B cell (primary cell): ENCODE data around the gene PGLYRP1. TPM values are rescaled to one million over a fixed set of nuclear protein-coding genes. Genes with fewer than 3 reads are reported as not detected.

Experiments
- ATAC-seq: fragments of 200-7000 bp; cut with Tn5 transposase; one replicate; pipeline ENCODE4 v1.10.0; 2021; ENCODE audit warnings: low read depth, mild to moderate bottlenecking, moderate number of reproducible peaks, moderate library complexity
- CTCF ChIA-PET: fragments of 350-600 bp; sonication (Branson Sonifier 250); formaldehyde crosslinking; loops from one replicate; lab custom pipeline; 2021; ENCODE audit warnings: antibody characterized with exemption, inconsistent platforms; lab: Charles Lee
- POLR2A ChIA-PET: fragments of 350-600 bp; sonication (Branson Sonifier 250); formaldehyde crosslinking; loops from one replicate; lab custom pipeline; 2021; ENCODE audit warnings: antibody characterized with exemption; lab: Charles Lee
- DNase-seq: peaks from one replicate; pipeline ENCODE4 v3.0.0; 2013
- H2AFZ ChIP-seq: 2 replicates; pipeline ENCODE4 v1.6.1; 2012; ENCODE audit warnings: mild to moderate bottlenecking, low read depth, low read length; ENCODE audit not compliant: insufficient read depth, poor library complexity, severe bottlenecking
- H3K27ac ChIP-seq, 2 donors: 1 replicate in 1 of 2; 2 replicates in 1 of 2; pipeline ENCODE4 v1.5.1; 2012 to 2013; ENCODE audit warnings: low read length in 2 of 2, mild to moderate bottlenecking in 2 of 2, moderate library complexity in 1 of 2
- H3K27me3 ChIP-seq, 4 experiments: fragments of 200-600 bp in 1 of 4; sonication (generic) in 1 of 4; replicated peaks in 1 of 4; 1 replicate in 2 of 4; 2 replicates in 2 of 4; pipeline versions ENCODE4 v1.6.1 to v1.7.0; 2013 to 2016; ENCODE audit warnings: low read length in 3 of 4, mild to moderate bottlenecking in 2 of 4, mixed read lengths in 1 of 4, moderate library complexity in 1 of 4; ENCODE audit not compliant: insufficient read depth in 4 of 4, control insufficient read depth in 3 of 4; ENCODE audit errors: control extremely low read depth in 1 of 4
- H3K36me3 ChIP-seq, 2 experiments: replicated peaks in 1 of 2; 1 replicate in 1 of 2; 2 replicates in 1 of 2; pipeline versions ENCODE4 v1.6.1 to v1.7.1; 2013; ENCODE audit warnings: low read length in 1 of 2; ENCODE audit not compliant: insufficient read depth in 2 of 2, control insufficient read depth in 1 of 2; ENCODE audit errors: control extremely low read depth in 1 of 2, extremely low read depth in 1 of 2
- H3K4me1 ChIP-seq, 2 donors: fragments of 200-600 bp in 1 of 2; sonication (generic) in 1 of 2; 1 replicate in 1 of 2; 2 replicates in 1 of 2; pipeline versions ENCODE4 v1.5.1 to v1.6.1; 2013 to 2017; ENCODE audit warnings: low read length in 2 of 2; ENCODE audit not compliant: control insufficient read depth in 2 of 2, insufficient read depth in 2 of 2
- H3K4me2 ChIP-seq: replicated peaks from 2 replicates; pipeline ENCODE3; 2012; ENCODE audit warnings: mild to moderate bottlenecking, low read depth, low read length; ENCODE audit not compliant: poor library complexity, severe bottlenecking
- H3K4me3 ChIP-seq, 5 experiments: fragments of 200-600 bp in 1 of 5; sonication (generic) in 1 of 5; 1 replicate in 3 of 5; 2 replicates in 2 of 5; pipeline versions ENCODE4 v1.5.1 to v1.7.0; 2011 to 2016; ENCODE audit warnings: low read length in 4 of 5, mild to moderate bottlenecking in 4 of 5, low read depth in 2 of 5, control low read depth in 1 of 5, moderate library complexity in 1 of 5; ENCODE audit not compliant: insufficient read depth in 1 of 5; ENCODE audit errors: control extremely low read depth in 1 of 5, extremely low read depth in 1 of 5
- H3K79me2 ChIP-seq: fragments of 200-600 bp; sonication (generic); one replicate; pipeline ENCODE4 v1.6.0; 2016; ENCODE audit warnings: low read length; ENCODE audit not compliant: control insufficient read depth, insufficient read depth
- H3K9ac ChIP-seq: fragments of 200-600 bp; sonication (generic); 2 replicates; pipeline ENCODE4 v1.6.1; 2017; ENCODE audit warnings: mild to moderate bottlenecking, low read length, moderate library complexity
- H3K9me3 ChIP-seq, 3 donors: one replicate each; pipeline versions ENCODE4 v1.6.1 to v1.7.1; 2013; ENCODE audit warnings: low read length in 2 of 3; ENCODE audit not compliant: control insufficient read depth in 2 of 3, insufficient read depth in 1 of 3; ENCODE audit errors: control extremely low read depth in 1 of 3
- H4K20me1 ChIP-seq: 2 replicates; pipeline ENCODE4 v1.6.0; 2012; ENCODE audit warnings: mild to moderate bottlenecking, low read length; ENCODE audit not compliant: insufficient read depth, control insufficient read depth, poor library complexity, severe bottlenecking
- H3K27ac Mint-ChIP-seq: one replicate; pipeline ENCODE4 v1.8.0; 2021; ENCODE audit warnings: mixed read lengths
- H3K27me3 Mint-ChIP-seq: one replicate; pipeline ENCODE4 v1.8.0; 2021; ENCODE audit warnings: mixed read lengths
- H3K4me1 Mint-ChIP-seq: one replicate; pipeline ENCODE4 v1.8.0; 2021; ENCODE audit warnings: mixed read lengths
- H3K4me3 Mint-ChIP-seq: one replicate; pipeline ENCODE4 v1.8.0; 2021; ENCODE audit warnings: mixed read lengths
- H3K9me3 Mint-ChIP-seq: one replicate; pipeline ENCODE4 v1.8.0; 2022; ENCODE audit warnings: mixed read lengths; ENCODE audit not compliant: insufficient read depth
- CTCF ChIP-seq: fragments of 200-600 bp; IDR thresholded peaks from one replicate; pipeline ENCODE4 v1.8.0; 2022; ENCODE audit warnings: antibody characterized with exemption, mild to moderate bottlenecking
- EZH2 ChIP-seq: IDR thresholded peaks from 2 replicates; pipeline ENCODE4 v1.6.1; 2012; ENCODE audit warnings: borderline replicate concordance, low read depth, mild to moderate bottlenecking, moderate library complexity, low read length; ENCODE audit not compliant: insufficient read depth, poor library complexity, severe bottlenecking
- WGBS: methylation state at CpG from one replicate; pipeline ENCODE4 v1.1.5; 2013; ENCODE audit warnings: missing lambda C conversion rate; ENCODE audit not compliant: insufficient coverage; 5-methylcytosine and 5-hydroxymethylcytosine counted together
- intact Hi-C: fragments of 100-400 bp; cut with micrococcal nuclease; formaldehyde crosslinking; loops from one replicate; pipeline ENCODE4 v1.10.0; 2022
- polyA plus RNA-seq: library from polyadenylated mRNA; depleted of rRNA; stranded (reverse); fragments of >200 nt; gene quantifications from 2 replicates; pipeline ENCODE4 v1.2.3, GENCODE V29; 2012
- total RNA-seq, 2 donors: library from RNA; stranded (reverse); fragments of 120-200 nt in 1 of 2; gene quantifications; 1 replicate in 1 of 2; 2 replicates in 1 of 2; pipeline versions ENCODE4 v1.2.3 to v1.2.4, GENCODE V29; 2013 to 2022

The PGLYRP1 gene
- total and polyA plus RNA-seq, 2 donors (not counting 1 experiment from before 2014, with no cell fraction given) = not detected

- intact Hi-C loops = loop anchor here (10.0 kb wide), 1 partner anchor 1595 kb away; the partner anchor contains the start of gene BICRA
- Histone ChIP-seq H3K4me3 (no peak overlapping the region), H3K36me3 (peaks cover 3 to 9% of the 10 kb centered on the region in 2 experiments), H3K27ac (no peak overlapping the region), H3K79me2 (no peaks in the 10 kb centered on the region), H3K4me2 (no peak overlapping the region), H3K9me3 (peaks cover 0 to 4% (median 0%) of the 10 kb centered on the region in 3 donors), H2AFZ (no peak overlapping the region), H3K9ac (no peak overlapping the region), H3K27me3 (peaks cover 0 to 10% (median 5%) of the 10 kb centered on the region in 4 experiments), H4K20me1 (peaks cover 6% of the 10 kb centered on the region), H3K4me1 (peaks cover 4 to 5% of the 10 kb centered on the region in 2 donors)
- Mint-ChIP-seq H3K27ac (no peak overlapping the region), H3K4me3 (no peak overlapping the region), H3K4me1 (peaks cover 5% of the 10 kb centered on the region), H3K9me3 (no peaks in the 10 kb centered on the region), H3K27me3 (peaks cover 9% of the 10 kb centered on the region)
- POLR2A ChIA-PET = interaction anchor here (0.6 kb wide), 3 partner anchors 227 to 1509 kb away, joined by 3 to 10 read pairs (median 4); partner anchors contain the start of gene ZNF180
- CTCF ChIA-PET = interaction anchor here (0.6 to 3.5 kb wide), 13 partner anchors 8 to 579 kb away, joined by 3 to 20 read pairs (median 4); partner anchors contain the start of gene CCDC61
- WGBS = 89% methylated on average over 26 of the region's 28 CpGs
- DNase-seq = peak; percentile 75
- TF ChIP-seq EZH2 = no peak
- peak; percentile 86 for TF ChIP-seq CTCF
- peak; percentile 69 for ATAC-seq
These were observed 13.0 kb downstream of the PGLYRP1 start for GRCh38 chr19:46009530-46010510.
